Activated T-helper 1 cell treated with anti-CD3 and anti-CD28 coated beads, Interleukin-2, amount 50 U/mL, for 16 hours (primary cell): ENCODE data around the gene NFRKB.

Experiments
- DNase-seq, 2 donors: peaks; one replicate each; pipeline ENCODE4 v3.0.0-alpha.2; 2020; ENCODE audit warnings: low read depth in 1 of 2, low spot score in 1 of 2

NFRKB gene

GRCh38 chr11:129846508-129847335 is 48.7 kb downstream of the NFRKB start:
- DNase-seq, result no peak
